HG02763 (cell line): Measurements from ENCODE around the gene MYO6.

ENCODE experiments used
- ATAC-seq: cut with Tn5 transposase; IDR thresholded peaks from one replicate; pipeline ENCODE4 v1.9.1; 2021; ENCODE audit warnings: mild to moderate bottlenecking, moderate library complexity; ENCODE audit not compliant: unreplicated experiment

The MYO6 gene

GRCh38 chr6:75762063-75762462 is 13.0 kb downstream of the MYO6 start:
- no peak for ATAC-seq

GRCh38 chr6:75766387-75766786 is 17.3 kb downstream of the MYO6 start:
- ATAC-seq = no peak

- no peak for ATAC-seq
Measured at GRCh38 chr6:75770844-75771243, 21.8 kb downstream of the MYO6 start.

- no peak for ATAC-seq
Measured at GRCh38 chr6:75775219-75775618, 26.2 kb downstream of the MYO6 start.

- ATAC-seq = no peak
Measured at GRCh38 chr6:75776461-75776860, 27.4 kb downstream of the MYO6 start.

- no peak for ATAC-seq
Measured at GRCh38 chr6:75778757-75779156, 29.7 kb downstream of the MYO6 start.

- no peak for ATAC-seq
Measured at GRCh38 chr6:75786152-75786551, 37.1 kb downstream of the MYO6 start.

GRCh38 chr6:75788894-75789293 is 39.9 kb downstream of the MYO6 start:
- no peak for ATAC-seq

GRCh38 chr6:75791881-75792280 is 42.8 kb downstream of the MYO6 start:
- ATAC-seq = no peak

- no peak for ATAC-seq
Measured at GRCh38 chr6:75794351-75794846, 45.4 kb downstream of the MYO6 start.

GRCh38 chr6:75794954-75795739 is 46.1 kb downstream of the MYO6 start:
- no peak for ATAC-seq

GRCh38 chr6:75796723-75797122 is 47.7 kb downstream of the MYO6 start:
- ATAC-seq = no peak

- ATAC-seq = no peak
Measured at GRCh38 chr6:75800133-75800532, 51.1 kb downstream of the MYO6 start.

- ATAC-seq = no peak
Measured at GRCh38 chr6:75800708-75801505, 51.9 kb downstream of the MYO6 start.

- no peak for ATAC-seq
Measured at GRCh38 chr6:75802366-75802765, 53.3 kb downstream of the MYO6 start.

- no peak for ATAC-seq
Measured at GRCh38 chr6:75808507-75808906, 59.5 kb downstream of the MYO6 start.

- ATAC-seq = no peak
Measured at GRCh38 chr6:75812560-75812959, 63.5 kb downstream of the MYO6 start.

GRCh38 chr6:75813476-75814250 is 64.6 kb downstream of the MYO6 start:
- no peak for ATAC-seq

GRCh38 chr6:75815756-75816155 is 66.7 kb downstream of the MYO6 start:
- ATAC-seq = no peak

GRCh38 chr6:75818098-75818855 is 69.2 kb downstream of the MYO6 start:
- ATAC-seq = no peak
